ENCODE measurements around the gene NAXD.
A peak's percentile ranks its signal among the peaks of the same experiment; 100 is the strongest.

Gene NAXD

GRCh38 chr13:110620596-110620995, 5.3 kb downstream of the NAXD start:
- no peak overlapping the region for H2BK120ac ChIP-seq (ENCODE audit: low read depth, low read length)
- H2BK5ac ChIP-seq (ENCODE audit: low read length), result no peak overlapping the region
- H3K4me3 ChIP-seq (ENCODE audit: low read length in 2 of 2), result no peak overlapping the region
- H2AK5ac ChIP-seq (ENCODE audit: low read depth, low read length), result no peak overlapping the region
- no peak overlapping the region for H3K4me2 ChIP-seq (ENCODE audit: insufficient read depth, low read length, poor library complexity, severe bottlenecking)
- no peak overlapping the region for H3K4ac ChIP-seq (ENCODE audit: low read length)
- no peaks in the 10 kb centered on the region for H3K9me3 ChIP-seq (replicated peaks in 1 of 2; ENCODE audit: control insufficient read depth in 2 of 2, insufficient read depth in 1 of 2, low read depth in 1 of 2, low read length in 2 of 2)
- no peak overlapping the region for H4K91ac ChIP-seq (ENCODE audit: low read depth, low read length, poor library complexity)
- peaks cover 7 to 24% of the 10 kb centered on the region in 2 donors for H3K36me3 ChIP-seq (replicated peaks in 1 of 2; ENCODE audit: control insufficient read depth in 2 of 2, insufficient read depth in 2 of 2, low read length in 2 of 2)
- no peak overlapping the region for H2AFZ ChIP-seq (ENCODE audit: low read length)
- no CpG with 5 or more reads among the region's 2 CpGs for WGBS, 2 donors (ENCODE audit: extremely low coverage in 2 of 2, insufficient read length in 2 of 2, insufficient replicate concordance in 1 of 2)
- H3K18ac ChIP-seq (ENCODE audit: low read length), result no peak overlapping the region
- no peak overlapping the region for H3K14ac ChIP-seq (ENCODE audit: low read length)
- no peak overlapping the region for H2BK12ac ChIP-seq (ENCODE audit: low read length)
- peaks cover 9 to 12% of the 10 kb centered on the region in 2 donors for H3K4me1 ChIP-seq (ENCODE audit: control insufficient read depth in 2 of 2, insufficient read depth in 1 of 2, low read depth in 1 of 2, low read length in 2 of 2)
- no peak for DNase-seq (ENCODE audit: low spot score)
- no peak overlapping the region for H2BK15ac ChIP-seq (ENCODE audit: low read length)
- H3K9ac ChIP-seq (ENCODE audit: low read depth, low read length, poor library complexity), result no peak overlapping the region
- H4K8ac ChIP-seq (ENCODE audit: low read depth, low read length), result no peak overlapping the region
- no peak overlapping the region for H3K23ac ChIP-seq (ENCODE audit: low read depth, low read length, poor library complexity)
- no peaks in the 10 kb centered on the region for H3K27me3 ChIP-seq (ENCODE audit: control insufficient read depth in 3 of 3, insufficient read depth in 3 of 3, low read depth in 1 of 3, low read length in 3 of 3)
- H3K27ac ChIP-seq (replicated peaks; ENCODE audit: low read length), result no peak overlapping the region
- H3K79me1 ChIP-seq (ENCODE audit: low read depth, low read length), result peaks cover 9% of the 10 kb centered on the region

- Histone ChIP-seq H4K91ac (ENCODE audit: low read depth, low read length, poor library complexity) (no peak overlapping the region), H3K27ac (replicated peaks; ENCODE audit: low read length) (peak overlapping the region; percentile 60), H3K23ac (ENCODE audit: low read depth, low read length, poor library complexity) (no peak overlapping the region), H3K27me3 (ENCODE audit: control insufficient read depth in 3 of 3, insufficient read depth in 3 of 3, low read depth in 1 of 3, low read length in 3 of 3) (no peaks in the 10 kb centered on the region), H2BK15ac (ENCODE audit: low read length) (peak overlapping the region; percentile 10), H2BK12ac (ENCODE audit: low read length) (no peak overlapping the region), H2AFZ (ENCODE audit: low read length) (peak overlapping the region; percentile 40), H3K4me1 (ENCODE audit: control insufficient read depth in 2 of 2, insufficient read depth in 1 of 2, low read depth in 1 of 2, low read length in 2 of 2) (peaks cover 3 to 13% of the 10 kb centered on the region in 2 donors), H3K18ac (ENCODE audit: low read length) (peak overlapping the region; percentile 88), H3K79me1 (ENCODE audit: low read depth, low read length) (peaks cover 9% of the 10 kb centered on the region), H3K9me3 (replicated peaks in 1 of 2; ENCODE audit: control insufficient read depth in 2 of 2, insufficient read depth in 1 of 2, low read depth in 1 of 2, low read length in 2 of 2) (peaks cover 0 to 2% of the 10 kb centered on the region in 2 donors), H2AK5ac (ENCODE audit: low read depth, low read length) (peak overlapping the region; percentile 48), H2BK120ac (ENCODE audit: low read depth, low read length) (no peak overlapping the region), H4K8ac (ENCODE audit: low read depth, low read length) (no peak overlapping the region), H3K4me2 (ENCODE audit: insufficient read depth, low read length, poor library complexity, severe bottlenecking) (peak overlapping the region; percentile 34), H3K36me3 (replicated peaks in 1 of 2; ENCODE audit: control insufficient read depth in 2 of 2, insufficient read depth in 2 of 2, low read length in 2 of 2) (peaks cover 13 to 55% of the 10 kb centered on the region in 2 donors), H3K14ac (ENCODE audit: low read length) (no peak overlapping the region), H3K9ac (ENCODE audit: low read depth, low read length, poor library complexity) (no peak overlapping the region), H3K4me3 (ENCODE audit: low read length in 2 of 2) (no peak overlapping the region), H2BK5ac (ENCODE audit: low read length) (peak overlapping the region; percentile 87), H3K4ac (ENCODE audit: low read length) (no peak overlapping the region)
- DNase-seq (ENCODE audit: low spot score), result peak; percentile 55
- WGBS, 2 donors (ENCODE audit: extremely low coverage in 2 of 2, insufficient read length in 2 of 2, insufficient replicate concordance in 1 of 2), result no CpG with 5 or more reads among the region's 41 CpGs
Measured at GRCh38 chr13:110624766-110625756, 9.7 kb downstream of the NAXD start.

- WGBS, 2 donors (ENCODE audit: extremely low coverage in 2 of 2, insufficient read length in 2 of 2, insufficient replicate concordance in 1 of 2), result no CpG with 5 or more reads among the region's 19 CpGs
- H3K27me3 ChIP-seq (ENCODE audit: control insufficient read depth in 3 of 3, insufficient read depth in 3 of 3, low read depth in 1 of 3, low read length in 3 of 3), result no peaks in the 10 kb centered on the region
- peak overlapping the region; percentile 60 for H3K27ac ChIP-seq (replicated peaks; ENCODE audit: low read length)
- peak overlapping the region; percentile 48 for H2AK5ac ChIP-seq (ENCODE audit: low read depth, low read length)
- DNase-seq (ENCODE audit: low spot score), result no peak
- peak overlapping the region; percentile 87 for H2BK5ac ChIP-seq (ENCODE audit: low read length)
- peaks cover 0 to 2% of the 10 kb centered on the region in 2 donors for H3K9me3 ChIP-seq (replicated peaks in 1 of 2; ENCODE audit: control insufficient read depth in 2 of 2, insufficient read depth in 1 of 2, low read depth in 1 of 2, low read length in 2 of 2)
- H3K9ac ChIP-seq (ENCODE audit: low read depth, low read length, poor library complexity), result peak overlapping the region; percentile 70
- H3K4me1 ChIP-seq (ENCODE audit: control insufficient read depth in 2 of 2, insufficient read depth in 1 of 2, low read depth in 1 of 2, low read length in 2 of 2), result peaks cover 3 to 13% of the 10 kb centered on the region in 2 donors
- no peak overlapping the region for H3K23ac ChIP-seq (ENCODE audit: low read depth, low read length, poor library complexity)
- peaks cover 15 to 61% of the 10 kb centered on the region in 2 donors for H3K36me3 ChIP-seq (replicated peaks in 1 of 2; ENCODE audit: control insufficient read depth in 2 of 2, insufficient read depth in 2 of 2, low read length in 2 of 2)
- no peak overlapping the region for H2BK12ac ChIP-seq (ENCODE audit: low read length)
- peak overlapping the region; percentile 10 for H2BK15ac ChIP-seq (ENCODE audit: low read length)
- H3K4ac ChIP-seq (ENCODE audit: low read length), result no peak overlapping the region
- peak overlapping the region; percentile 49 for H4K8ac ChIP-seq (ENCODE audit: low read depth, low read length)
- H2BK120ac ChIP-seq (ENCODE audit: low read depth, low read length), result no peak overlapping the region
- peaks cover 9% of the 10 kb centered on the region for H3K79me1 ChIP-seq (ENCODE audit: low read depth, low read length)
- no peak overlapping the region for H4K91ac ChIP-seq (ENCODE audit: low read depth, low read length, poor library complexity)
- H3K18ac ChIP-seq (ENCODE audit: low read length), result peak overlapping the region; percentile 88
- peak overlapping the region; percentile 40 for H2AFZ ChIP-seq (ENCODE audit: low read length)
- H3K4me3 ChIP-seq (ENCODE audit: low read length in 2 of 2), result no peak overlapping the region
- H3K14ac ChIP-seq (ENCODE audit: low read length), result peak overlapping the region; percentile 47
- peak overlapping the region; percentile 2 for H3K4me2 ChIP-seq (ENCODE audit: insufficient read depth, low read length, poor library complexity, severe bottlenecking)
Measured at GRCh38 chr13:110625771-110626321, 10.5 kb downstream of the NAXD start.

GRCh38 chr13:110626521-110626920, 11.2 kb downstream of the NAXD start:
- no peak overlapping the region for H2BK120ac ChIP-seq (ENCODE audit: low read depth, low read length)
- H3K14ac ChIP-seq (ENCODE audit: low read length), result no peak overlapping the region
- H2BK12ac ChIP-seq (ENCODE audit: low read length), result no peak overlapping the region
- no peak overlapping the region for H2AFZ ChIP-seq (ENCODE audit: low read length)
- H3K9ac ChIP-seq (ENCODE audit: low read depth, low read length, poor library complexity), result peak overlapping the region; percentile 14
- peaks cover 3 to 13% of the 10 kb centered on the region in 2 donors for H3K4me1 ChIP-seq (ENCODE audit: control insufficient read depth in 2 of 2, insufficient read depth in 1 of 2, low read depth in 1 of 2, low read length in 2 of 2)
- no peak overlapping the region for H3K23ac ChIP-seq (ENCODE audit: low read depth, low read length, poor library complexity)
- H4K8ac ChIP-seq (ENCODE audit: low read depth, low read length), result no peak overlapping the region
- H3K4me2 ChIP-seq (ENCODE audit: insufficient read depth, low read length, poor library complexity, severe bottlenecking), result no peak overlapping the region
- H3K36me3 ChIP-seq (replicated peaks in 1 of 2; ENCODE audit: control insufficient read depth in 2 of 2, insufficient read depth in 2 of 2, low read length in 2 of 2), result peaks cover 15 to 68% of the 10 kb centered on the region in 2 donors
- H3K18ac ChIP-seq (ENCODE audit: low read length), result no peak overlapping the region
- H4K91ac ChIP-seq (ENCODE audit: low read depth, low read length, poor library complexity), result no peak overlapping the region
- peaks cover 0 to 2% of the 10 kb centered on the region in 2 donors for H3K9me3 ChIP-seq (replicated peaks in 1 of 2; ENCODE audit: control insufficient read depth in 2 of 2, insufficient read depth in 1 of 2, low read depth in 1 of 2, low read length in 2 of 2)
- no CpG with 5 or more reads among the region's 9 CpGs for WGBS, 2 donors (ENCODE audit: extremely low coverage in 2 of 2, insufficient read length in 2 of 2, insufficient replicate concordance in 1 of 2)
- peaks cover 9% of the 10 kb centered on the region for H3K79me1 ChIP-seq (ENCODE audit: low read depth, low read length)
- no peaks in the 10 kb centered on the region for H3K27me3 ChIP-seq (ENCODE audit: control insufficient read depth in 3 of 3, insufficient read depth in 3 of 3, low read depth in 1 of 3, low read length in 3 of 3)
- no peak overlapping the region for H3K27ac ChIP-seq (replicated peaks; ENCODE audit: low read length)
- DNase-seq (ENCODE audit: low spot score), result no peak
- H3K4ac ChIP-seq (ENCODE audit: low read length), result no peak overlapping the region
- no peak overlapping the region for H2BK15ac ChIP-seq (ENCODE audit: low read length)
- H2BK5ac ChIP-seq (ENCODE audit: low read length), result peak overlapping the region; percentile 87
- no peak overlapping the region for H3K4me3 ChIP-seq (ENCODE audit: low read length in 2 of 2)
- H2AK5ac ChIP-seq (ENCODE audit: low read depth, low read length), result no peak overlapping the region
